B cell (primary cell): ENCODE data around the gene EP400. TPM values are rescaled to one million over a fixed set of nuclear protein-coding genes. Genes with fewer than 3 reads are reported as not detected.

Experiments
- ATAC-seq: fragments of 200-7000 bp; cut with Tn5 transposase; one replicate; pipeline ENCODE4 v1.10.0; 2021; ENCODE audit warnings: low read depth, mild to moderate bottlenecking, moderate number of reproducible peaks, moderate library complexity
- CTCF ChIA-PET: fragments of 350-600 bp; sonication (Branson Sonifier 250); formaldehyde crosslinking; loops from one replicate; lab custom pipeline; 2021; ENCODE audit warnings: antibody characterized with exemption, inconsistent platforms; lab: Charles Lee
- POLR2A ChIA-PET: fragments of 350-600 bp; sonication (Branson Sonifier 250); formaldehyde crosslinking; loops from one replicate; lab custom pipeline; 2021; ENCODE audit warnings: antibody characterized with exemption; lab: Charles Lee
- DNase-seq: peaks from one replicate; pipeline ENCODE4 v3.0.0; 2013
- H2AFZ ChIP-seq: 2 replicates; pipeline ENCODE4 v1.6.1; 2012; ENCODE audit warnings: mild to moderate bottlenecking, low read depth, low read length; ENCODE audit not compliant: insufficient read depth, poor library complexity, severe bottlenecking
- H3K27ac ChIP-seq, 2 donors: 1 replicate in 1 of 2; 2 replicates in 1 of 2; pipeline ENCODE4 v1.5.1; 2012 to 2013; ENCODE audit warnings: low read length in 2 of 2, mild to moderate bottlenecking in 2 of 2, moderate library complexity in 1 of 2
- H3K27me3 ChIP-seq, 4 experiments: fragments of 200-600 bp in 1 of 4; sonication (generic) in 1 of 4; replicated peaks in 1 of 4; 1 replicate in 2 of 4; 2 replicates in 2 of 4; pipeline versions ENCODE4 v1.6.1 to v1.7.0; 2013 to 2016; ENCODE audit warnings: low read length in 3 of 4, mild to moderate bottlenecking in 2 of 4, mixed read lengths in 1 of 4, moderate library complexity in 1 of 4; ENCODE audit not compliant: insufficient read depth in 4 of 4, control insufficient read depth in 3 of 4; ENCODE audit errors: control extremely low read depth in 1 of 4
- H3K36me3 ChIP-seq, 2 experiments: replicated peaks in 1 of 2; 1 replicate in 1 of 2; 2 replicates in 1 of 2; pipeline versions ENCODE4 v1.6.1 to v1.7.1; 2013; ENCODE audit warnings: low read length in 1 of 2; ENCODE audit not compliant: insufficient read depth in 2 of 2, control insufficient read depth in 1 of 2; ENCODE audit errors: control extremely low read depth in 1 of 2, extremely low read depth in 1 of 2
- H3K4me1 ChIP-seq, 2 donors: fragments of 200-600 bp in 1 of 2; sonication (generic) in 1 of 2; 1 replicate in 1 of 2; 2 replicates in 1 of 2; pipeline versions ENCODE4 v1.5.1 to v1.6.1; 2013 to 2017; ENCODE audit warnings: low read length in 2 of 2; ENCODE audit not compliant: control insufficient read depth in 2 of 2, insufficient read depth in 2 of 2
- H3K4me2 ChIP-seq: replicated peaks from 2 replicates; pipeline ENCODE3; 2012; ENCODE audit warnings: mild to moderate bottlenecking, low read depth, low read length; ENCODE audit not compliant: poor library complexity, severe bottlenecking
- H3K4me3 ChIP-seq, 5 experiments: fragments of 200-600 bp in 1 of 5; sonication (generic) in 1 of 5; 1 replicate in 3 of 5; 2 replicates in 2 of 5; pipeline versions ENCODE4 v1.5.1 to v1.7.0; 2011 to 2016; ENCODE audit warnings: low read length in 4 of 5, mild to moderate bottlenecking in 4 of 5, low read depth in 2 of 5, control low read depth in 1 of 5, moderate library complexity in 1 of 5; ENCODE audit not compliant: insufficient read depth in 1 of 5; ENCODE audit errors: control extremely low read depth in 1 of 5, extremely low read depth in 1 of 5
- H3K79me2 ChIP-seq: fragments of 200-600 bp; sonication (generic); one replicate; pipeline ENCODE4 v1.6.0; 2016; ENCODE audit warnings: low read length; ENCODE audit not compliant: control insufficient read depth, insufficient read depth
- H3K9ac ChIP-seq: fragments of 200-600 bp; sonication (generic); 2 replicates; pipeline ENCODE4 v1.6.1; 2017; ENCODE audit warnings: mild to moderate bottlenecking, low read length, moderate library complexity
- H3K9me3 ChIP-seq, 3 donors: one replicate each; pipeline versions ENCODE4 v1.6.1 to v1.7.1; 2013; ENCODE audit warnings: low read length in 2 of 3; ENCODE audit not compliant: control insufficient read depth in 2 of 3, insufficient read depth in 1 of 3; ENCODE audit errors: control extremely low read depth in 1 of 3
- H4K20me1 ChIP-seq: 2 replicates; pipeline ENCODE4 v1.6.0; 2012; ENCODE audit warnings: mild to moderate bottlenecking, low read length; ENCODE audit not compliant: insufficient read depth, control insufficient read depth, poor library complexity, severe bottlenecking
- H3K27ac Mint-ChIP-seq: one replicate; pipeline ENCODE4 v1.8.0; 2021; ENCODE audit warnings: mixed read lengths
- H3K27me3 Mint-ChIP-seq: one replicate; pipeline ENCODE4 v1.8.0; 2021; ENCODE audit warnings: mixed read lengths
- H3K4me1 Mint-ChIP-seq: one replicate; pipeline ENCODE4 v1.8.0; 2021; ENCODE audit warnings: mixed read lengths
- H3K4me3 Mint-ChIP-seq: one replicate; pipeline ENCODE4 v1.8.0; 2021; ENCODE audit warnings: mixed read lengths
- H3K9me3 Mint-ChIP-seq: one replicate; pipeline ENCODE4 v1.8.0; 2022; ENCODE audit warnings: mixed read lengths; ENCODE audit not compliant: insufficient read depth
- EZH2 ChIP-seq: IDR thresholded peaks from 2 replicates; pipeline ENCODE4 v1.6.1; 2012; ENCODE audit warnings: borderline replicate concordance, low read depth, mild to moderate bottlenecking, moderate library complexity, low read length; ENCODE audit not compliant: insufficient read depth, poor library complexity, severe bottlenecking
- WGBS: methylation state at CpG from one replicate; pipeline ENCODE4 v1.1.5; 2013; ENCODE audit warnings: missing lambda C conversion rate; ENCODE audit not compliant: insufficient coverage; 5-methylcytosine and 5-hydroxymethylcytosine counted together
- intact Hi-C: fragments of 100-400 bp; cut with micrococcal nuclease; formaldehyde crosslinking; loops from one replicate; pipeline ENCODE4 v1.10.0; 2022
- polyA plus RNA-seq: library from polyadenylated mRNA; depleted of rRNA; stranded (reverse); fragments of >200 nt; gene quantifications from 2 replicates; pipeline ENCODE4 v1.2.3, GENCODE V29; 2012
- total RNA-seq, 2 donors: library from RNA; stranded (reverse); fragments of 120-200 nt in 1 of 2; gene quantifications; 1 replicate in 1 of 2; 2 replicates in 1 of 2; pipeline versions ENCODE4 v1.2.3 to v1.2.4, GENCODE V29; 2013 to 2022
- TF ChIP-seq, protein P1 (sequence below): fragments of 200-600 bp; IDR thresholded peaks from one replicate; pipeline ENCODE4 v1.8.0; 2022; ENCODE audit warnings: antibody characterized with exemption, mild to moderate bottlenecking

Gene EP400
- total and polyA plus RNA-seq, 2 donors (not counting 1 experiment from before 2014, with no cell fraction given): 17.3 to 82.2 TPM

GRCh38 chr12:131929581-131930456, 19.9 kb upstream of the EP400 start:
- Mint-ChIP-seq H3K4me3 (peak overlapping the region; percentile 95), H3K27me3 (no peaks in the 10 kb centered on the region), H3K9me3 (no peaks in the 10 kb centered on the region), H3K27ac (peak overlapping the region; percentile 98), H3K4me1 (peaks cover 26% of the 10 kb centered on the region)
- H3K4me1 ChIP-seq: peaks cover 20 to 35% of the 10 kb centered on the region in 2 donors
- H3K9me3 ChIP-seq: peaks cover 0 to 13% (median 0%) of the 10 kb centered on the region in 3 donors
- H4K20me1 ChIP-seq: no peaks in the 10 kb centered on the region
- intact Hi-C loops: loop anchor here (1.0 to 10.0 kb wide), 6 partner anchors 19 to 1055 kb away; partner anchors contain the start of genes EP400, MMP17, RAN and ULK1
- no peaks in the 10 kb centered on the region for H3K27me3 ChIP-seq
- CTCF ChIA-PET: interaction anchor here (0.7 to 0.9 kb wide), 3 partner anchors 28 to 94 kb away, joined by 3 to 4 read pairs (median 3); no protein-coding TSS in a partner anchor
- ATAC-seq (peak; percentile 3), DNase-seq (peak; percentile 62)
- peak overlapping the region; percentile 97 for H2AFZ ChIP-seq
- H3K4me2 ChIP-seq: peak overlapping the region; percentile 99
- peaks cover 0 to 29% of the 10 kb centered on the region in 2 experiments for H3K36me3 ChIP-seq
- peaks cover 9% of the 10 kb centered on the region for H3K79me2 ChIP-seq
- H3K9ac ChIP-seq: peak overlapping the region; percentile 90
- H3K27ac ChIP-seq: peak overlapping the region; percentile 55 to 85
- TF ChIP-seq, protein P1, sequence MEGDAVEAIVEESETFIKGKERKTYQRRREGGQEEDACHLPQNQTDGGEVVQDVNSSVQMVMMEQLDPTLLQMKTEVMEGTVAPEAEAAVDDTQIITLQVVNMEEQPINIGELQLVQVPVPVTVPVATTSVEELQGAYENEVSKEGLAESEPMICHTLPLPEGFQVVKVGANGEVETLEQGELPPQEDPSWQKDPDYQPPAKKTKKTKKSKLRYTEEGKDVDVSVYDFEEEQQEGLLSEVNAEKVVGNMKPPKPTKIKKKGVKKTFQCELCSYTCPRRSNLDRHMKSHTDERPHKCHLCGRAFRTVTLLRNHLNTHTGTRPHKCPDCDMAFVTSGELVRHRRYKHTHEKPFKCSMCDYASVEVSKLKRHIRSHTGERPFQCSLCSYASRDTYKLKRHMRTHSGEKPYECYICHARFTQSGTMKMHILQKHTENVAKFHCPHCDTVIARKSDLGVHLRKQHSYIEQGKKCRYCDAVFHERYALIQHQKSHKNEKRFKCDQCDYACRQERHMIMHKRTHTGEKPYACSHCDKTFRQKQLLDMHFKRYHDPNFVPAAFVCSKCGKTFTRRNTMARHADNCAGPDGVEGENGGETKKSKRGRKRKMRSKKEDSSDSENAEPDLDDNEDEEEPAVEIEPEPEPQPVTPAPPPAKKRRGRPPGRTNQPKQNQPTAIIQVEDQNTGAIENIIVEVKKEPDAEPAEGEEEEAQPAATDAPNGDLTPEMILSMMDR: no peak
- no peak for TF ChIP-seq EZH2
- POLR2A ChIA-PET: interaction anchor here (0.8 to 1.8 kb wide), 4 partner anchors 17 to 101 kb away, joined by 3 to 7 read pairs (median 4); partner anchors contain the start of genes EP400 and MMP17
- WGBS: under 1% methylated on average over 80 of the region's 87 CpGs
- H3K4me3 ChIP-seq: peak overlapping the region; percentile 33 to 94 (median 86)
